ENCODE results near the gene LIG1. TPM values are rescaled to one million over a fixed set of nuclear protein-coding genes. Genes with fewer than 3 reads are reported as not detected.

The LIG1 gene
- total and polyA plus RNA-seq, 2 donors (not counting 3 experiments of a cell fraction or from before 2014, with no cell fraction given): 64.0 to 94.7 TPM

- CTCF ChIA-PET: interaction anchor here (0.8 kb wide), 1 partner anchor 33 kb away, joined by 5 read pairs; no protein-coding TSS in a partner anchor
- Histone ChIP-seq H4K20me1 (replicated peaks; ENCODE audit: control insufficient read depth, extremely low read depth, insufficient read depth, low read length) (no peaks in the 10 kb centered on the region), H3K9me3 (replicated peaks; ENCODE audit: control insufficient read depth, insufficient read depth, low read length) (no peaks in the 10 kb centered on the region), H3K4me1 (ENCODE audit: control insufficient read depth, extremely low read depth, insufficient read depth, low read length) (no peaks in the 10 kb centered on the region), H3K36me3 (ENCODE audit: control insufficient read depth in 2 of 2, extremely low read depth in 1 of 2, insufficient read depth in 2 of 2, low read length in 2 of 2) (peaks cover 0 to 2% of the 10 kb centered on the region in 2 experiments), H3K4me2 (ENCODE audit: insufficient read depth, low read length) (no peak overlapping the region), H3K4me3 (replicated peaks in 1 of 3; ENCODE audit: insufficient read depth in 1 of 3, low read depth in 1 of 3, low read length in 3 of 3) (no peak overlapping the region), H2AFZ (ENCODE audit: low read depth, low read length) (no peak overlapping the region), H3K27me3 (ENCODE audit: control insufficient read depth in 2 of 2, insufficient read depth in 2 of 2, low read length in 2 of 2) (no peaks in the 10 kb centered on the region), H3K9me1 (replicated peaks; ENCODE audit: control insufficient read depth, extremely low read depth, insufficient read depth, low read length) (no peaks in the 10 kb centered on the region), H3K9ac (replicated peaks; ENCODE audit: extremely low read depth, insufficient read depth, low read length) (no peak overlapping the region), H3K27ac (ENCODE audit: insufficient read depth, low read depth, low read length) (no peak overlapping the region), H3K79me2 (ENCODE audit: control insufficient read depth, insufficient read depth, low read length) (no peaks in the 10 kb centered on the region)
- intact Hi-C loops (cut with micrococcal nuclease) (no loop called here), dilution Hi-C loops (cut with MboI; ENCODE audit: extremely low pct_ligation_motif_present, low sequenced_read_pairs) (no loop called here)
- DNase-seq (ENCODE audit: low read depth, low spot score) (no peak), FAIRE-seq (no peak)
- POLR2A ChIA-PET: interaction anchor here (0.7 kb wide), 1 partner anchor 50 kb away, joined by 3 read pairs; no protein-coding TSS in a partner anchor
- TF ChIP-seq GATA2 (IDR thresholded peaks at IDR 0.05; ENCODE audit: insufficient read depth, insufficient read length, low read depth, low read length): no peak
- no peak for TF ChIP-seq MYC (IDR thresholded peaks at IDR 0.05; ENCODE audit: low read depth, low read length)
- TF ChIP-seq EZH2 (IDR thresholded peaks at IDR 0.05; ENCODE audit: borderline replicate concordance, low read depth, low read length, severe bottlenecking): no peak
- TF ChIP-seq POLR2AphosphoS5 (IDR thresholded peaks at IDR 0.05; ENCODE audit: insufficient read depth, low read depth, low read length): no peak
- no peak for TF ChIP-seq FOS (IDR thresholded peaks at IDR 0.05; ENCODE audit: borderline replicate concordance, insufficient read depth, low read length)
- TF ChIP-seq MAX (IDR thresholded peaks at IDR 0.05; ENCODE audit: insufficient read depth, insufficient read length): no peak
- TF ChIP-seq CTCF (IDR thresholded peaks at IDR 0.05; ENCODE audit: extremely low read depth in 1 of 2, insufficient read depth in 1 of 2, low read depth in 1 of 2, low read length in 2 of 2): no peak
- TF ChIP-seq POLR2A (IDR thresholded peaks at IDR 0.05; ENCODE audit: low read depth, low read length): no peak
- no peak for TF ChIP-seq JUN (IDR thresholded peaks at IDR 0.05; ENCODE audit: borderline replicate concordance, insufficient read depth, insufficient read length, low read depth)
- no TSS peak for BruUV-seq (replicated peaks)
Observed at GRCh38 chr19:48186015-48186414, 15.9 kb upstream of the LIG1 start.

Measured in endothelial cell of umbilical vein (primary cell).